ENCODE results near the gene PYY. TPM values are rescaled to one million over a fixed set of nuclear protein-coding genes. Genes with fewer than 3 reads are reported as not detected.

The PYY gene
- total and polyA plus RNA-seq, 4 donors: 0.20 to 1.1 TPM; not detected in 2

Other genes starting within 250 kb of the PYY start
- 10 to 100 TPM; 21.7 to 34.3 TPM for gene SOST, start 195.1 kb downstream of the PYY start, total RNA-seq
- 10 to 100 TPM in 1 of 2 donors, 1 to 10 TPM in 1; 4.8 to 18.2 TPM for gene SOST, start 195.1 kb downstream of the PYY start, polyA plus RNA-seq
- 100 to 1,000 TPM; 110 to 112 TPM for gene DUSP3, start 175.0 kb downstream of the PYY start, total RNA-seq
- 100 to 1,000 TPM in 1 of 2 donors, 10 to 100 TPM in 1; 68.3 to 123 TPM for gene DUSP3, start 175.0 kb downstream of the PYY start, polyA plus RNA-seq
- gene CFAP97D1, start 173.5 kb downstream of the PYY start, total RNA-seq: not detected
- under 1 TPM in 1 of 2 donors, not detected in 1; 0.25 TPM for gene CFAP97D1, start 173.5 kb downstream of the PYY start, polyA plus RNA-seq
- gene MPP3, start 120.8 kb downstream of the PYY start, total RNA-seq: 10 to 100 TPM; 14.6 to 15.7 TPM
- 10 to 100 TPM in 1 of 2 donors, 1 to 10 TPM in 1; 3.1 to 25.2 TPM for gene MPP3, start 120.8 kb downstream of the PYY start, polyA plus RNA-seq
- gene CD300LG, start 106.8 kb downstream of the PYY start, total RNA-seq: 1 to 10 TPM; 3.9 to 9.4 TPM
- gene CD300LG, start 106.8 kb downstream of the PYY start, polyA plus RNA-seq: under 1 TPM; 0.05 to 0.13 TPM
- 10 to 100 TPM; 11.5 to 14.2 TPM for gene MPP2, start 46.4 kb downstream of the PYY start, total RNA-seq
- 1 to 10 TPM; 1.4 to 5.5 TPM for gene MPP2, start 46.4 kb downstream of the PYY start, polyA plus RNA-seq
- not detected for gene PPY, start 11.5 kb downstream of the PYY start, total RNA-seq
- not detected for gene PPY, start 11.5 kb downstream of the PYY start, polyA plus RNA-seq
- 1 to 10 TPM in 1 of 2 donors, under 1 TPM in 1; 0.94 to 1.3 TPM for gene NAGS, start 50.7 kb upstream of the PYY start, total RNA-seq
- gene NAGS, start 50.7 kb upstream of the PYY start, polyA plus RNA-seq: 1 to 10 TPM in 1 of 2 donors, under 1 TPM in 1; 0.33 to 6.0 TPM
- gene TMEM101, start 61.0 kb upstream of the PYY start, total RNA-seq: 10 to 100 TPM; 15.2 to 16.7 TPM
- gene TMEM101, start 61.0 kb upstream of the PYY start, polyA plus RNA-seq: 10 to 100 TPM; 21.5 to 25.0 TPM
- 10 to 100 TPM; 36.9 to 43.4 TPM for gene LSM12, start 112.7 kb upstream of the PYY start, total RNA-seq
- 10 to 100 TPM; 19.0 to 19.8 TPM for gene LSM12, start 112.7 kb upstream of the PYY start, polyA plus RNA-seq
- gene G6PC3, start 116.8 kb upstream of the PYY start, total RNA-seq: 10 to 100 TPM; 30.3 to 32.5 TPM
- gene G6PC3, start 116.8 kb upstream of the PYY start, polyA plus RNA-seq: 10 to 100 TPM; 22.7 to 40.0 TPM
- 10 to 100 TPM; 69.7 to 82.6 TPM for gene HDAC5, start 169.7 kb upstream of the PYY start, total RNA-seq
- gene HDAC5, start 169.7 kb upstream of the PYY start, polyA plus RNA-seq: 10 to 100 TPM; 28.9 to 83.4 TPM
- gene HROB, start 188.0 kb upstream of the PYY start, total RNA-seq: 1 to 10 TPM in 1 of 2 donors, under 1 TPM in 1; 0.58 to 1.3 TPM
- gene HROB, start 188.0 kb upstream of the PYY start, polyA plus RNA-seq: 1 to 10 TPM in 1 of 2 donors, not detected in 1; 1.7 TPM
- gene ASB16, start 216.8 kb upstream of the PYY start, total RNA-seq: 1 to 10 TPM; 1.4 to 2.1 TPM
- 1 to 10 TPM in 1 of 2 donors, under 1 TPM in 1; 0.88 to 1.4 TPM for gene ASB16, start 216.8 kb upstream of the PYY start, polyA plus RNA-seq
- 10 to 100 TPM; 25.8 to 39.7 TPM for gene TMUB2, start 233.0 kb upstream of the PYY start, total RNA-seq
- 10 to 100 TPM; 13.4 to 59.8 TPM for gene TMUB2, start 233.0 kb upstream of the PYY start, polyA plus RNA-seq
- 10 to 100 TPM; 62.9 to 67.5 TPM for gene ATXN7L3, start 245.9 kb upstream of the PYY start, total RNA-seq
- 10 to 100 TPM; 18.7 to 35.7 TPM for gene ATXN7L3, start 245.9 kb upstream of the PYY start, polyA plus RNA-seq